HCT116 (cell line): Measurements from ENCODE around the gene SLC1A1.

Experiments used
- ELF1 ChIP-seq: IDR thresholded peaks from 2 replicates; pipeline ENCODE4 v1.6.1; 2012; ENCODE audit warnings: low read depth, borderline replicate concordance
- EZH2 ChIP-seq: fragments of 200-600 bp; sonication (generic); IDR thresholded peaks from 2 replicates; pipeline ENCODE4 v1.6.1; 2017; ENCODE audit warnings: antibody characterized with exemption, mixed run types
- POLR2A ChIP-seq: IDR thresholded peaks from 2 replicates; pipeline ENCODE4 v1.7.0; 2011; ENCODE audit warnings: borderline replicate concordance; ENCODE audit not compliant: insufficient read depth, insufficient read length; ENCODE audit errors: extremely low read depth
- POLR2AphosphoS5 ChIP-seq: IDR thresholded peaks from 2 replicates; pipeline ENCODE4 v1.6.1; 2011; ENCODE audit warnings: mild to moderate bottlenecking, low read depth, low read length, moderate library complexity
- RAD21 ChIP-seq: IDR thresholded peaks from 2 replicates; pipeline ENCODE4 v1.6.1; 2012; ENCODE audit warnings: low read depth, mild to moderate bottlenecking
- SIN3A ChIP-seq: IDR thresholded peaks from 2 replicates; pipeline ENCODE4 v1.6.1; 2012; ENCODE audit warnings: low read depth
- SP1 ChIP-seq: IDR thresholded peaks from 2 replicates; pipeline ENCODE4 v1.6.1; 2012; ENCODE audit warnings: low read depth
- SRF ChIP-seq: IDR thresholded peaks from 2 replicates; pipeline ENCODE4 v1.6.1; 2012; ENCODE audit warnings: low read depth
- YY1 ChIP-seq: IDR thresholded peaks from 2 replicates; pipeline ENCODE4 v1.6.1; 2011; ENCODE audit warnings: low read length, low read depth, moderate library complexity, mild to moderate bottlenecking; ENCODE audit not compliant: insufficient replicate concordance; ENCODE audit errors: extremely low read depth
- ZNF274 ChIP-seq: fragments of 200-500 bp; sonication (Bioruptor generic); IDR thresholded peaks from 2 replicates; pipeline ENCODE4 v1.6.1; 2014; ENCODE audit warnings: mild to moderate bottlenecking, low read depth, low read length, inconsistent platforms
- TF ChIP-seq, protein P1 (sequence below), 3 experiments: fragments of 200-600 bp in 1 of 3; sonication (generic) in 1 of 3; IDR thresholded peaks in 2 of 3; conservative IDR thresholded peaks in 1 of 3; 2 replicates each; pipeline ENCODE4 v1.5.1; 2012 to 2017; ENCODE audit warnings: low read depth in 2 of 3, low read length in 2 of 3, antibody characterized with exemption in 1 of 3, borderline replicate concordance in 1 of 3, control low read depth in 1 of 3, mild to moderate bottlenecking in 1 of 3, mixed read lengths in 1 of 3, mixed run types in 1 of 3, moderate library complexity in 1 of 3; ENCODE audit not compliant: insufficient read depth in 1 of 3

DNA sequence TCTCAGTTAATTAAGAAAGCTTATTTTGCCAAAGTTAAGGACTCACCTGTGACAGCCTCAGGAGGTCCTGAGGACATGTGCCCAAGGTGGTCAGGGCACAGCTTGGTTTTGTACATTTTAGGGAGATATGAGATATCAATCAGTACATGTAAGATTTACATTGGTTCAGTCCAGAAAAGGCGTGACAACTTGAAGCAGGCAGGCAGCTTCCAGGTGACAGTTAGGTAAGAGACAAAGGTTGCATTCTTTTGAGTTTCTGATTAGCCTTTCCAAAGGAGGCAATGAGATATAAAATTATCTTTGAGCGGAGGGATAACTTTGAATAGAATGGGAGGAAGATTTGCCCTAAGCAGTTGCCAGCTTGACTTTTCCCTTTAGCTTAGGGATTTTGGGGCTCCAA lies 47.8 kb downstream of the SLC1A1 start:
- TF ChIP-seq, protein P1, sequence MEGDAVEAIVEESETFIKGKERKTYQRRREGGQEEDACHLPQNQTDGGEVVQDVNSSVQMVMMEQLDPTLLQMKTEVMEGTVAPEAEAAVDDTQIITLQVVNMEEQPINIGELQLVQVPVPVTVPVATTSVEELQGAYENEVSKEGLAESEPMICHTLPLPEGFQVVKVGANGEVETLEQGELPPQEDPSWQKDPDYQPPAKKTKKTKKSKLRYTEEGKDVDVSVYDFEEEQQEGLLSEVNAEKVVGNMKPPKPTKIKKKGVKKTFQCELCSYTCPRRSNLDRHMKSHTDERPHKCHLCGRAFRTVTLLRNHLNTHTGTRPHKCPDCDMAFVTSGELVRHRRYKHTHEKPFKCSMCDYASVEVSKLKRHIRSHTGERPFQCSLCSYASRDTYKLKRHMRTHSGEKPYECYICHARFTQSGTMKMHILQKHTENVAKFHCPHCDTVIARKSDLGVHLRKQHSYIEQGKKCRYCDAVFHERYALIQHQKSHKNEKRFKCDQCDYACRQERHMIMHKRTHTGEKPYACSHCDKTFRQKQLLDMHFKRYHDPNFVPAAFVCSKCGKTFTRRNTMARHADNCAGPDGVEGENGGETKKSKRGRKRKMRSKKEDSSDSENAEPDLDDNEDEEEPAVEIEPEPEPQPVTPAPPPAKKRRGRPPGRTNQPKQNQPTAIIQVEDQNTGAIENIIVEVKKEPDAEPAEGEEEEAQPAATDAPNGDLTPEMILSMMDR (IDR thresholded peaks at IDR 0.05 in 2 of 3, conservative IDR thresholded peaks at IDR 0.05 in 1 of 3; ENCODE audit: borderline replicate concordance in 1 of 3, insufficient read depth in 1 of 3, low read depth in 2 of 3, low read length in 2 of 3): no peak
- TF ChIP-seq EZH2 (no peak), SP1 (no peak), SIN3A (no peak), YY1 (no peak), RAD21 (no peak), ELF1 (no peak), POLR2A (no peak), POLR2AphosphoS5 (no peak), SRF (no peak), ZNF274 (no peak)
